HG03039 (cell line): ENCODE results near the gene MIP.
"Not testable (repeated sequence)": the region's sequence is repeated elsewhere in the genome, so short reads cannot be mapped to it uniquely, and the experiment has no call there.

Experiments used
- ATAC-seq: cut with Tn5 transposase; IDR thresholded peaks from one replicate; pipeline ENCODE4 v1.9.1; 2021; ENCODE audit warnings: mild to moderate bottlenecking, moderate library complexity; ENCODE audit not compliant: unreplicated experiment

Gene MIP

DNA sequence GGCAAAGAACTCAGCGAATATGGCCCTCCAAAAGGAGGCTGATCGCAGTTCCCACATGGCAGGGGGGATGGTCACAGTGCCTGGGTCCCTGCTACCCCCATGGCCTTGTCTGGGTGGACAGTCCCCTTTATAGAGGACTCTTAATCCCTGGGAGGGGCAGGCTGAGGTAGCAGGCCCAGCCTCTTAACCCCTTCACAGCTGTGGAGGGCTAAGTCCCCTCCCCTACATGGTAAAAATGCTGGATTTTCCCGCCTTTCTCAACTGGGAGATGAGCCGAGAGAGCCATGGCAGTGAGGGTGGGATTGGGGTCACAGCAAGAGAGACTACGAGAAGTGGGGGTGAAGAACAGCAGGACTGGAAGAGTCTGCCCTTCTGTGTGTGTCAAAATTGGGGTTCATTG is at the start of gene MIP:
Gene MIP (minus strand): TSS at position 101 of the 400 bp plus-strand sequence. CDS start 44 bp downstream, at position 57.
- ATAC-seq, result no peak

DNA sequence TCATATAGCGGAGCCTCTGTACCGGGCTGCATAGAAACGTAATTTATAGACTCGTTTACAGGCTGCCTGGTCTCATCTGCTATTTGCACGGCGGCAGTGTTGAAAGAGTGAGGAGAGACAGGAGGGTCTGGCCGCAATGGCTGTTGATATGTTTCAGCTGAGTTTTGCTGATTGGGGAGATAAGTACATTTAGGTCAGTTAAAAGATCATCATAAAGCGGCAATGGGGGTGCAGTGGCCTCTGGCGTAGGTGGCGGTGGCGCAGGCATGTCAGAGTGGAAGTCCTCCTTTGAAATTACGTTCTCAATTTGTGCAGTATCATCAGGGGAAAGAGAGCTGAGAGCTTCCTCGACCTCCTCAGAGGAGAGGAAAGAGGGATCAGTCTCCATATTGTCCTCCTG is 45.4 kb upstream of the MIP start:
- ATAC-seq, result not testable (repeated sequence)

DNA sequence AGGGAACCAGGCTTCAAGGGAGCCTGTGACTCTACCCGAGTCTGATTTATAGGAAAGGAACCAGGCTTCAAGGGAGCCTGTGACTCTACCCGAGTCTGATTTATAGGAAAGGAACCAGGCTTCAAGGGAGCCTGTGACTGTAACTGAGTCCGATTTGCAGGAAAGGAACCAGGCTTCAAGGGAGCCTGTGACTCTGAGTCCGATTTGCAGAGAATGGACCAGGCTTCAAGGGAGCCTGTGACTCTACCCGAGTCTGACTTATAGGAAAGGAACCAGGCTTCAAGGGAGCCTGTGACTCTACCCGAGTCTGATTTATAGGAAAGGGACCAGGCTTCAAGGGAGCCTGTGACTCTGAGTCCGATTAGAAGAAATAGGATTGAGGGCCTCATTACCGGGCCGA is 45.0 kb upstream of the MIP start:
- not testable (repeated sequence) for ATAC-seq

DNA sequence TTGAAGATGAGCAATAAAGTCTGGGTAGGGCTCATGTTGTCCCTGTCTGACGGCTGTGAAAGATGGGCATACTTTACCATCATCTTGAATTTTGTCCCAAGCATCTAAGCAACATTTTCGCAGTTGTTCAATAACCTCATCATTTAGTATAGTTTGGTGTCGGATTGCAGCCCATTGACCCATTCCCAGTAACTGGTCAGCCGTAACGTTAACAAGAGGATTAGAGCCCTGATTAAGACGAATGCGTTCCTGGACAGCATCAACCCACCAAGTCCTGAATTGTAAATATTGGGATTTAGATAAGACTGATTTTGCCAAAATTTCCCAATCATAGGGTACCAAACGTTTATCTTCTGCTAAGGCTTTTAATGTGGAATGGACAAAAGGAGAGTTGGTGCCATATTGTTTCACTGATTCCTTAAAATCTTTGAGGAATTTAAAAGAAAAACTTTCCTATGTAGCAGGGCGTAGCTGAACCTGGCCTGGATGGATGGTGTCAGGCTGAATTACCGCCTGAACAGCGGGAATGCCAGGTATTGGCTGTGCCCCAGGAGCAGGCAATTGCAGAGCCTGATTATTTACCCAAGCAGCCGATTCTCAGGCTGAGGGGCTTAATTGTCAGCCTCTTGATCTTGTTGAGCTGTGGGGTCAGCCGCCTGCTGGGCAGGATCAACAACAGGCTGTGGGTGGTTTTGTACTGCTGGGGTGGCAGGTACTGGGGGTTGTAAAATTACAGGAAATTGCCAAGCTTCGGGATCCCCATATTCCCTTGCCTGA is 43.9 kb upstream of the MIP start:
- ATAC-seq, result not testable (repeated sequence)

DNA sequence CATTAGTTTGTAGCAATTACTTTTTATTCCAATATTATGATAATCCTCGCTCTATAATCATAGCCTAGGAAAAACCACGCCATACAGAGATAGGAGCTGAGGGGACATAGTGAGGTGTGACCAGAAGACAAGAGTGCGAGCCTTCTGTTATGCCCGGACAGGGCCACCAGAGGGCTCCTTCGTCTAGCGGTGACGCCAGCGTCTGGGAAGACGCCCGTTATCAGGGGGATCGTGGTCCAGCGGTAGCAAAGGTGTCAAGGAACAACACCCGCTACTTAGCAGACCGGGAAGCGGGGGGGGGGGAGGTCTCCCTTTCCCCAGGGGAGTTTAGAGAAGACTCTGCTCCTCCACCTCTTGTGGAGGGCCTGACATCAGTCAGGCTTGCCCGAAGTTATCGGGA is 42.2 kb upstream of the MIP start:
- not testable (repeated sequence) for ATAC-seq

DNA sequence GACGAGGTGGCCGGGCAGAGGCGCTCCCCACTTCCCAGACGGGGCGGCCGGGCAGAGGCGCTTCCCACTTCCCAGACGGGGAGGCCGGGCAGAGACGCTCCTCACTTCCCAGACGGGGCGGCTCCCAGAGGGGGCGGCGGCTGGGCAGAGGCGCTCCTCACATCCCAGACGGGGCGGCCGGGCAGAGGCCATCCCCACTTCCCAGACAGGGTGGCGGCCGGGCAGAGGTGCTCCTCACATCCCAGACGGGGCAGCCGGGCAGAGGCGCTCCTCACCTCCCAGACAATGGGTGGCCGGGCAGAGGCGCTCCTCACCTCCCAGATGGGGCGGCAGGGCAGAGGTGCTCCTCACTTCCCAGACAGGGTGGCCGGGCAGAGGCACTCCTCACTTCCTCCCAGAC is 40.0 kb upstream of the MIP start:
- ATAC-seq, result not testable (repeated sequence)

DNA sequence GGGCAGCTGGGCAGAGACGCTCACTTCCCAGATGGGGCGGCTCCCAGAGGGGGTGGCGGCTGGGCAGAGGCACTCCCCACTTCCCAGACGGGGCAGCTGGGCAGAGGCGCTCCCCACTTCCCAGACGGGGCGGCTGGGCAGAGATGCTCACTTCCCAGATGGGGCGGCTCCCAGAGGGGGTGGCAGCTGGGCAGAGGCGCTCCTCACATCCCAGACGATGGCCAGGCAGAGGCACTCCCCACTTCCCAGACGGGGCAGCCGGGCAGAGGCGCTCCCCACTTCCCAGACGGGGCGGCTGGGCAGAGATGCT is 39.6 kb upstream of the MIP start:
- not testable (repeated sequence) for ATAC-seq

DNA sequence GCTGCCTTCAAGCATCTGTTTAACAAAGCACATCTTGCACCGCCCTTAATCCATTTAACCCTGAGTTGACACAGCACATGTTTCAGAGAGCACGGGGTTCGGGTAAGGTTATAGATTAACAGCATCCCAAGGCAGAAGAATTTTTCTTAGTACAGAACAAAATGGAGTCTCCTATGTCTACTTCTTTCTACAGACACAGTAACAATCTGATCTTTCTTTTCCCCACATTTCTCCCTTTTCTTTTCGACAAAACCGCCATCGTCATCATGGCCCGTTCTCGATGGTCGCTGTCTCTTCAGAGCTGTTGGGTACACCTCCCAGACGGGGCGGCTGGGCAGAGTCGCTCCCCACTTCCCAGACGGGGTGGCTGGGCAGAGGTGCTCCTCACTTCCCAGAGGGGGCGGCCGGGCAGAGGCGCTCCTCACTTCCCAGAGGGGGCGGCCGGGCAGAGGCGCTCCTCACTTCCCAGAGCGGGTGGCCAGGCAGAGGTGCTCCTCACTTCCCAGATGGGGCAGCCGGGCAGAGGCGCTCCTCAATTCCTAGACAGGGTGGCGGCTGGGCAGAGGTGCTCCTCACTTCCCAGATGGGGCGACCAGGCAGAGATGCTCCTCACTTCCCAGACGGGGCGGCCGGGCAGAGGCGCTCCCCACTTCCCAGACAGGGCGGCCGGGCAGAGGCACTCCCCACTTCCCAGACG is 39.1 kb upstream of the MIP start:
- ATAC-seq, result not testable (repeated sequence)

DNA sequence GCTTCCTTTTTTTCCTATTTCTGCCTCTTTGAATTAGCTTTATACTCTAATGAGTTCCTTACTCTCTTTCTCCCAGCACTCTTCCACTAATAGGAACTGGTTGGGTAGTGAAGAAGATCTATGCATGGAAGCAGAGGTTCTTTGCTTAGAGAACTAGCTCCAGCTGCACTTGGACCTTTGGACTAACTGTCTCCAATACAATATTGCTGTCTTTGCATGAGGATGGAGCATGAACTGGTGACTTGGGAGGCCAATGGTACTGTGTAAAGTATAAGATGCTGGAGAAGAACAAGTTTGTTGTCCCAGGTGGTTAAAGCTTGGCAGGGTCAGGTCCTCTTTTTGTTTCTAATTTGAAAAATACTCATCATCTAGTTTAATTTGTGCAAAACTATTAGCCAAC is 35.9 kb upstream of the MIP start:
- ATAC-seq, result no peak

DNA sequence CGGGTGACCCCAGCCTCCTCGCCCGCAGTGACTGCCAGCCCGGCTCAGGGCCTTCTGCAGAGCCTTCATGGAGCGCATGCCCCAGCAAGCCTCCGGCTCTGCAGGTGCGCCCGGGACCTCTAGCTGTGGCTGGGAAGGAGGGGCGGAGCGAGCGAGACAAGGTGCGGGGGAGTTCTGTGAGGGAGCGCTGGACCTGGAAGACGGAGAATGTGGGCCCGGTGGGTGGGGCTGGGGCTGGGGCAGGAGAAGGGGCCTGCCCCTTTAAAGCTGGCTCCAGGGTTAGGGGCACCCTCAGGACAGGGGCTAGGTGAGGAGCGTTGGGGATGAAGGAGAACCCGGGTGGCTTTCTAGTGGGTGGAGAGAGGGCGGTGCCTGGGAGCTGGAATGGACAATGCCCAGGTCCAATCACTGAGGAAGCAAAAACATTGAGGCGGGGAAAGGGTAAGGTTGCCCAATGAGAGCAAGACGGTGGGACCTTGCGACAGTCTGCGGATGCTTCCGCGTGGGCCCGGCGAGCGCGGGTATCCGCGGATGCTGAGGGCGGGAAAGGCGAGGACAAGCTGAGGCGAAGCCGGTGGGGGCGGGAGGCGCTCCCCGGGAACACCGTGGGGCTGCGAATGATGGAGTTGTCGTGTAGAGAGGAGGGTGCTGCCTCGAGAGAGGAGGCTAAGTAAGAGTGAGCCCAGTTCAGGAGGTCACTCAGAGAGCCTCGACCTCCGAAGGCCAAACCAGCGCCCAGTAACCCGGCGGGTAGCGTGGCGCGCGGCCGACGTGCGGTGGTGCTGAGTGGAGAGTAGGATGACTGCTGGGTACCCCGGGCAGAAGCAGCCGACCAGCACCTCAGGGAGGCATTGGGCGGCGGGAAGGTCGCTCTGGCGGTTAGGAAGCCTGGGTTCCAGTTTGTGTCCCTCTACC is 33.8 kb upstream of the MIP start, which contains the start of gene GLS2:
Gene GLS2 (minus strand): TSS at position 121 of the 915 bp plus-strand sequence. CDS start 43 bp downstream, at position 78.
- peak; percentile 81 for ATAC-seq

DNA sequence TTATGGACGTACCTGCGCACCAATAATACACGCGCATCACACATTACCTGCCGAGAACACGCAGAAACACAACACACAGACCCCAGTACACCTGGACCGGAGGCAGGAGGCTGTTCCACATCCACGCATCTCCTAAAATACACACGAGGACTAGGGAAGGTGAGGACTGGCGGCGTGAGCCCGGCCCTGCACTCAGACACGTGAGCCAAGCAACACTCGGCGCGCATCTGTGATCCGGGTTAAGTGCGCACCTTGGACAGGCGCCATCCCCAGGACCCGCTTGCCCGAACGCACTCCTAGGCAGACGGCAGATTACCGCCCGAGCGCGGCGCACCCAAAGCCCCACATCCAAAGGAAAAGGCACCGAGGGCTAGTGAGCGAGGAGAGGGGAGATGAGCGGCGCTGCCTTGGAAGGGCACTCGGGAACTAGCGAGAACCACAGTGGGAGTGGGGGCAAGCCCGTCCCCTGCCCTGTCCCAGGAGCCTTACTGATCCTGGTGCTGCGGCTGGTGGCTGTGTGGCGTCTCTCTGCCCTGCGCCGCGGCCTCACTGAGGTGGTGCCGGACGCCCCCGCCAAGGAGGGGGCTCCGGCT is 33.1 kb upstream of the MIP start:
- peak; percentile 36 for ATAC-seq

DNA sequence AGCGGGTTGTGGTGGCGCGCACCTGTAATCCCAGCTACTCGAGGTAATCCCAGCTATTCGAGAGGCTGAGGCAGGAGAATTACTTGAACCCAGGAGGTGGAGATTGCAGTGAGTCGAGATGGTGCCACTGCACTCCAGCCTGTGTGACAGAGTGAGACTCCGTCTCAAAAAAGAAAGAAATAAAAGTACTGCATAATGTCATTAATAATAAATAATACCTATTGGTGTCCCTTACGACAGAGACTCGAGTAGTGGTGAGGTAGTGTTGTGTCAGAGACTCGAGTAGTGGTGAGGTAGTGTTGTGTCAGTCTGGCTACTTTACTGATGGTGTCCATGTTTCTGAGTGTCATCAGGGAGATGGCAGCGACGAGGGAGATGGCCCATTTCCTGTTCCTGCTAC is 32.2 kb upstream of the MIP start:
- ATAC-seq, result no peak

DNA sequence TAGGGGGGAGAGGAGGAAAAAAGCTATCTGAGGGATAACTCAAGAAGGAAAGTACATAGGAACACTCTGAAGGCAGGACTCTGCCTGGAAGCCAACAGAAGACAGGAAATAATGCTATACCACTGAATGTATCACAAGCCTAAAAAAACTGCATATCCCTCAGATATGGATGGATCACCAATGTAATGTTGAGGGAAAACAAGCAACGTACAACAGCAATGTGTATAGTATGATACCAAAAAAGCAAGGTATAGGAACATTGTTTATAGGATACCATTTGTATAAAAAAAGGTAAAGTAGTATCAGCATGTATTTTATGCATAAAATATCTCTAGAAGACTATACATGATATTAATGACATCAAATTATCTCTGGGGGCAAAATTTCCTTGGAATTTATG is 30.1 kb upstream of the MIP start:
- no peak for ATAC-seq

DNA sequence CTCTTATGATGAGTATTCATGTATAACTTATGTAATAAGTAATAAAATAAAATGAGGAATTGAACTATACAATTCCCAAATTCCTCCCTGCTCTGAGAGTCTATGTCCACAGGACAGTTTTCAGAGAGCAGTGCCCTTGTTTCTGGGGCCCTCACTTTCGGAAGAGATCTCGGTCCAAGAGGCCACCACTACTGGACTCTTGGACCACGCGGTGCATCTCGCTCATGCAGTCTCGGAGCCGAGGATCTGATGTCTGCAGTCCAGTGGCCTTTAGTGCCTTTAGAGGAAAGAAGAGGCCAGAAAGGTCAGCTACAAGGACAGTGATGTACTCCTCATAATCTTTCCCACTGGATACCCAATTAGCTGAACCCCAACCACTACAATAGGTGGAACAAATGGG is 25.2 kb upstream of the MIP start:
- ATAC-seq, result no peak

DNA sequence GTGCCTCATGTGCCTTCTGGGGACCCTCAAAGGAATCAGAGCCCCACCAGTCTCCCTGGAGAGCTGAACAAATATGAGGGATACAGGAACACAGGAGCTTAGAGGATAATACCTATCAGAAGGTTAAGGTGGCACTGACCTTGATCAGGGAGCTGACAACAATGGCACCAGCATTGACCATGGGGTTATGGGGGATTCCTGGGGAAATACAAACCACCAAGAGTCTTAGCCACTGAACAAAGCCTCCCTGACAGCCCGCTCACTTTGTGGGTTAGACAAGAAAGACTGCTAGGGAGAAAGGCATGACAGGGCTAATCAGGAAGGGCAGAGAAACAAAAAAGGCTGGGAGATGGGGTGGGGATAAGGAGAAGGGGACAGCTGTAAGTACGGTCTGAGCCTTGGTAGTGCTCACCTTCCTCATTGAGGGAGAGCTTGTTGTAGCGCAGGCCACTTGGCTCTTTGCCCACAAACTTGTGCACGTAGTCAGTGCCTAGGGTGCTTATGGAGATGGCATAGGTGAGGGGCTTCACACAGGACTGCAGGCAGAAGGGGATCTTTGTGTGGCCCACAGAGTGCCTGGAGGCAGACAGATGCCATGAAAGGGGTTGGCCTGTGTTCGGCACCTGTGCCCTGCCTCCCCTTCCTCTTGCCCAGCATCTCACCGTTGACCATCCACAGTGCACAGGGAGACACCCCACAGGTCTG is 23.2 kb upstream of the MIP start:
- no peak for ATAC-seq

DNA sequence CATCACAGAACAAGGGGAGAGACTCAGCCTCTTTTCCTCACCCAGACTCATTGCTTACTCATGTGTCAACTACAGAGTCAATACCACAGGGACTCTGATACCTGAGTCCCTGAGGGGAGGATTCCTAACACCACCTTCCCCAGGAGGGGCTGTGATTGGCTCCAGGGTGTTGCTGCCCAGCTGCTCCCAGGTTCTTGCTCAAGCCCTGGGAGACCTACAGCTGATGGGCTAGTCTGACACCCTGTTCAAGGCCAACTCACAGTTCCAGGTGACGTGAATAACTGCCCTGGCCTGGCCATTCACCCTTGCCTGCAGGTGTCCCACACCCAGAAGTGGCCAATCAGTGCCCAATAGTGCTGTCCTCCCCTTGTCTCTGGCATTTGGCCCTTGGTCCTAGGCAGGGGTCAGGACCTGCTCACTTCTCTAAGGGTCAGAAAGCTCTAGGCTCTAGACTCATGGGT is 22.5 kb upstream of the MIP start:
- ATAC-seq, result no peak

DNA sequence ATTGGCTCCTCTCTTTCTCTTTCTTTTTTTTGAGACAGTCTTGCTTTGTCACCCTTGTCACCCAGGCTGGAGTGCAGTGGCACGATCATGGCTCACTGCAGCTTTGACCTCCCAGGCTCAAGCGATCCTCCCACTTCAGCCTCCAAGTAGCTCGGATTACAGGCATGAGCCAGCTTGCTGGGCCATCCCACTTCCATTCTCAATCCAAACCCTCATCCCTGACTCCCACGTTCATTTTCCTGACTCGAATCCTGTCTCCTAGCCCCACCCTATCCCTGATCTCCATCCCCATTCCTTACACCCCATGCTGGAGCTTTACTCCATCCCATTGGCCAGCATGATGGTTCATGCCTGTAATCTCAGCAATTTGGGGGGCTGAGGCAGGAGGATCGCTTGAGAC is 21.7 kb upstream of the MIP start:
- ATAC-seq, result no peak

DNA sequence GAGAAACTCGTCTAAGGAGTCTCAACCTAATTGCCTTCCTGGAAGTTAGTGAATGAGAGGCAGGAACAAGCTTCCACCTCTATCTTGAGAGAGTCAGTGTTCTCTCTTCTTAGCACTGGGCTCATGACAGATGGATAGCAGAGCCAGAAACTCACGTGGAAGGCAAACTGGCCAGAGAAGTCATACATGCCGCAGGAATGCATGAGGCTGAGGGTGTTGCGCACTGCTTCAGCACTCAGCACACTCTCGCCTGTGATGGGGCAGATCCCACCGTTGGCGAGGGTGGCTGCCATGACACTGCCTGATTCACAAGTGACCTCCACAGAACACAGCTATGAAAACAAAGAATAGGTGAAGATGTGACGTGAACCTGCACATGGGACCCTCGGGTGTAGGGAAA is 19.9 kb upstream of the MIP start:
- no peak for ATAC-seq

DNA sequence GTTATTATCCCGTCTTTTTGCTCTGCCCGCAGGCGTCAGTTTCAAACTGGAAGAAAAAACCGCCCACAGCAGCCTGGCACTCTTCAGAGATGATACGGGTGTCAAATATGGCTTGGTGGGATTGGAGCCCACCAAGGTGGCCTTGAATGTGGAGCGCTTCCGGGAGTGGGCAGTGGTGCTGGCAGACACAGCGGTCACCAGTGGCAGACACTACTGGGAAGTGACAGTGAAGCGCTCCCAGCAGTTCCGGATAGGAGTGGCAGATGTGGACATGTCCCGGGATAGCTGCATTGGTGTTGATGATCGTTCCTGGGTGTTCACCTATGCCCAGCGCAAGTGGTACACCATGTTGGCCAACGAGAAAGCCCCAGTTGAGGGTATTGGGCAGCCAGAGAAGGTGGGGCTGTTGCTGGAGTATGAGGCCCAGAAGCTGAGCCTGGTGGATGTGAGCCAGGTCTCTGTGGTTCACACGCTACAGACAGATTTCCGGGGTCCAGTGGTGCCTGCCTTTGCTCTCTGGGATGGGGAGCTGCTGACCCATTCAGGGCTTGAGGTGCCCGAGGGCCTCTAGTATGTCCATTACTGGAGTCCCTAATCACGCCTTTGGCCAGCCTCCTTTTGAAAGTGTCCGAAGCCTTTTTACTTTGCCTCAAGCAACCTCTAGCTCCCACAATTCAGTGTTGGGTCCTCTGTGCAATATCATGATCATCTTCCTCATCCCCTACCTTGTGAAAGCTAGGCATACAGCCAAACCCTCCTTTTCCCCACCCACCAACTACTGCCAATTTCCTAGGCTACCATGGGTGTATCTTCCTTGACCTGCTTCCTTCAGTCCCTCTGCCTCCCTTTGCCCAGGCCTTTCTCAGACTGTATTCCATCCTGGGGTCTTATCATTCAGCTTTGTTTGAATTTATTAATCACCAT is 14.8 kb upstream of the MIP start:
- ATAC-seq, result no peak
